Measurements from ENCODE around the gene SERPINA10. TPM values are rescaled to one million over a fixed set of nuclear protein-coding genes. Genes with fewer than 3 reads are reported as not detected.

Gene SERPINA10
- total RNA-seq, 1 experiment from 2014 or later = not detected

- H3K27ac ChIP-seq (ENCODE audit: low read length) = no peak overlapping the region
- no peaks in the 10 kb centered on the region for H3K9me3 ChIP-seq (ENCODE audit: low read length)
- CTCF ChIA-PET = no interaction called here
- no peaks in the 10 kb centered on the region for H3K36me3 ChIP-seq (ENCODE audit: low read depth, low read length)
- BruUV-seq (replicated peaks) = no TSS peak
- no peaks in the 10 kb centered on the region for H3K4me1 ChIP-seq (ENCODE audit: insufficient read depth, low read length)
- H3K79me2 ChIP-seq (ENCODE audit: low read length) = no peaks in the 10 kb centered on the region
- intact Hi-C loops (cut with micrococcal nuclease) = no loop called here
- H3K4me3 ChIP-seq (ENCODE audit: low read length) = no peak overlapping the region
- H3K9ac ChIP-seq (ENCODE audit: low read length) = no peak overlapping the region
- POLR2A ChIA-PET (ENCODE audit: unreplicated experiment) = no interaction called here
- TF ChIP-seq EZH2 (IDR thresholded peaks at IDR 0.05; ENCODE audit: low read length, unreplicated experiment) (no peak), EZH2phosphoT487 (IDR thresholded peaks at IDR 0.05; ENCODE audit: borderline replicate concordance, low read length) (no peak), CTCF (conservative IDR thresholded peaks at IDR 0.05; ENCODE audit: low read depth, low read length) (no peak)
- DNase-seq (peak; percentile 6), ATAC-seq (no peak; the same call in 1 of the 2 replicates)
- H2AFZ ChIP-seq (ENCODE audit: low read length) = no peak overlapping the region
- H3F3A ChIP-seq (ENCODE audit: low read length, unreplicated experiment) = no peaks in the 10 kb centered on the region
- H3K9me2 ChIP-seq (replicated peaks; ENCODE audit: low read length) = no peaks in the 10 kb centered on the region
- no peaks in the 10 kb centered on the region for H4K20me1 ChIP-seq (ENCODE audit: low read length)
- no peak overlapping the region for H3K4me2 ChIP-seq (ENCODE audit: low read length)
- no peaks in the 10 kb centered on the region for H3K27me3 ChIP-seq (ENCODE audit: low read length)
Observed at GRCh38 chr14:94320243-94320642, 27.2 kb upstream of the SERPINA10 start.

GRCh38 chr14:94317259-94317658 lies 24.2 kb upstream of the SERPINA10 start:
- DNase-seq = no peak
- no peaks in the 10 kb centered on the region for H3K36me3 ChIP-seq (ENCODE audit: low read depth, low read length)
- H3K4me2 ChIP-seq (ENCODE audit: low read length) = no peak overlapping the region
- CTCF ChIA-PET = no interaction called here
- no peak overlapping the region for H3K27ac ChIP-seq (ENCODE audit: low read length)
- no peaks in the 10 kb centered on the region for H3K79me2 ChIP-seq (ENCODE audit: low read length)
- H3K27me3 ChIP-seq (ENCODE audit: low read length) = no peaks in the 10 kb centered on the region
- H3F3A ChIP-seq (ENCODE audit: low read length, unreplicated experiment) = no peaks in the 10 kb centered on the region
- H3K4me3 ChIP-seq (ENCODE audit: low read length) = no peak overlapping the region
- intact Hi-C loops (cut with micrococcal nuclease) = no loop called here
- no peaks in the 10 kb centered on the region for H3K4me1 ChIP-seq (ENCODE audit: insufficient read depth, low read length)
- ATAC-seq = no peak
- no peaks in the 10 kb centered on the region for H4K20me1 ChIP-seq (ENCODE audit: low read length)
- POLR2A ChIA-PET (ENCODE audit: unreplicated experiment) = no interaction called here
- no peak overlapping the region for H3K9ac ChIP-seq (ENCODE audit: low read length)
- H3K9me3 ChIP-seq (ENCODE audit: low read length) = no peaks in the 10 kb centered on the region
- H2AFZ ChIP-seq (ENCODE audit: low read length) = no peak overlapping the region
- no TSS peak for BruUV-seq (replicated peaks)
- no peak for TF ChIP-seq CTCF (conservative IDR thresholded peaks at IDR 0.05; ENCODE audit: low read depth, low read length)
- TF ChIP-seq EZH2 (IDR thresholded peaks at IDR 0.05; ENCODE audit: low read length, unreplicated experiment) = no peak
- TF ChIP-seq EZH2phosphoT487 (IDR thresholded peaks at IDR 0.05; ENCODE audit: borderline replicate concordance, low read length) = no peak
- H3K9me2 ChIP-seq (replicated peaks; ENCODE audit: low read length) = no peaks in the 10 kb centered on the region

- ATAC-seq (no peak), DNase-seq (no peak)
- Histone ChIP-seq H3F3A (ENCODE audit: low read length, unreplicated experiment) (no peaks in the 10 kb centered on the region), H3K9ac (ENCODE audit: low read length) (no peak overlapping the region), H3K27ac (ENCODE audit: low read length) (no peak overlapping the region), H3K4me3 (ENCODE audit: low read length) (no peak overlapping the region), H3K4me1 (ENCODE audit: insufficient read depth, low read length) (no peaks in the 10 kb centered on the region), H3K79me2 (ENCODE audit: low read length) (no peaks in the 10 kb centered on the region), H4K20me1 (ENCODE audit: low read length) (no peaks in the 10 kb centered on the region), H3K36me3 (ENCODE audit: low read depth, low read length) (no peaks in the 10 kb centered on the region), H3K27me3 (ENCODE audit: low read length) (no peaks in the 10 kb centered on the region), H3K4me2 (ENCODE audit: low read length) (no peak overlapping the region), H2AFZ (ENCODE audit: low read length) (no peak overlapping the region), H3K9me2 (replicated peaks; ENCODE audit: low read length) (no peaks in the 10 kb centered on the region), H3K9me3 (ENCODE audit: low read length) (no peaks in the 10 kb centered on the region)
- intact Hi-C loops (cut with micrococcal nuclease) = no loop called here
- ChIA-PET CTCF (no interaction called here), POLR2A (ENCODE audit: unreplicated experiment) (no interaction called here)
- no TSS peak for BruUV-seq (replicated peaks)
- TF ChIP-seq EZH2 (IDR thresholded peaks at IDR 0.05; ENCODE audit: low read length, unreplicated experiment) (no peak), CTCF (conservative IDR thresholded peaks at IDR 0.05; ENCODE audit: low read depth, low read length) (no peak), EZH2phosphoT487 (IDR thresholded peaks at IDR 0.05; ENCODE audit: borderline replicate concordance, low read length) (no peak)
Observed at GRCh38 chr14:94316692-94317091, 23.6 kb upstream of the SERPINA10 start.
